IPS DF 6.9 (cell line): ENCODE measurements around the gene ADH1C.
"Not testable (repeated sequence)": the region's sequence is repeated elsewhere in the genome, so short reads cannot be mapped to it uniquely, and the experiment has no call there.

ENCODE experiments used
- DNase-seq: peaks from one replicate; pipeline ENCODE4 v3.0.0-alpha.2; 2013; ENCODE audit warnings: low read depth, low spot score
- H3K27ac ChIP-seq: one replicate; pipeline ENCODE4 v1.5.1; 2013; ENCODE audit warnings: low read length, control low read depth
- H3K27me3 ChIP-seq: 2 replicates; pipeline ENCODE4 v1.6.1; 2013; ENCODE audit warnings: mild to moderate bottlenecking, low read length; ENCODE audit not compliant: control insufficient read depth, insufficient read depth
- H3K36me3 ChIP-seq: 2 replicates; pipeline ENCODE4 v1.6.1; 2013; ENCODE audit warnings: low read length; ENCODE audit not compliant: control insufficient read depth, insufficient read depth
- H3K4me1 ChIP-seq: 2 replicates; pipeline ENCODE4 v1.6.1; 2013; ENCODE audit warnings: low read length; ENCODE audit not compliant: control insufficient read depth, insufficient read depth
- H3K4me3 ChIP-seq: 2 replicates; pipeline ENCODE4 v1.5.1; 2013; ENCODE audit warnings: mild to moderate bottlenecking, low read length
- H3K9me3 ChIP-seq: 2 replicates; pipeline ENCODE4 v1.6.1; 2013; ENCODE audit warnings: low read length, inconsistent platforms; ENCODE audit not compliant: control insufficient read depth, insufficient read depth
- WGBS: extraction: QIAGEN DNeasy Blood & Tissue Kit; methylation state at CpG from one replicate; pipeline ENCODE4 v1.1.7; 2013; ENCODE audit warnings: mixed read lengths, missing lambda C conversion rate; ENCODE audit not compliant: insufficient read length, insufficient coverage; 5-methylcytosine and 5-hydroxymethylcytosine counted together

ADH1C gene

DNA sequence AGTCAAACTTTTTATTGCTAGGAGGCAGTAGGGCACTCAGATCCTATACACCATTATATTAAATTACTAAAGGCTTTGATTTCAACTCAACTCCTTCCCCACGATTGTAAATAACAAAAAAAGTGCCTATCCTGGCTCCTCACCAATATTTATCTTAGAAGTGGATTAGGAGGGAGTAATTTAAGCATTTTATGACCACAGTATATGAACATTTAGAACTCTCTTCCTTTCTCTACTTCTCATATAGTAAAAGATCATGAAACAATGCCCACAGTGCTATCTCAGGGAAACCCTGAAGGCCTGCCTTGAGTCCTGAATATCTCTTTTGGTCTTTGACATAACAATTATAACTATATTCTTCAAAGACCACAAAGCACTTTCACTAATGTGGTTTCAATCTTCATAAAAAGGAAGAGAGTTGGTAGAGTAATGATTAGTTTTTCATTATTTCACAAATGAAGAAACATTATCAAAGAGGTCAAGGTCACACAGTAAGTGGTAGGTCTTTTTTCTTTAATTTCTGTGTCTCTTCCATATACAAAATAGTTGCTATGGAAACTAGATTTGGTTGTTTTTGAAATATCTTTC is 29.1 kb upstream of the ADH1C start:
- Histone ChIP-seq H3K4me3 (no peak overlapping the region), H3K27ac (no peak overlapping the region), H3K4me1 (no peaks in the 10 kb centered on the region), H3K27me3 (no peaks in the 10 kb centered on the region), H3K9me3 (no peaks in the 10 kb centered on the region), H3K36me3 (no peaks in the 10 kb centered on the region)
- DNase-seq, result no peak
- no CpG with 5 or more reads among the region's 1 CpG for WGBS

DNA sequence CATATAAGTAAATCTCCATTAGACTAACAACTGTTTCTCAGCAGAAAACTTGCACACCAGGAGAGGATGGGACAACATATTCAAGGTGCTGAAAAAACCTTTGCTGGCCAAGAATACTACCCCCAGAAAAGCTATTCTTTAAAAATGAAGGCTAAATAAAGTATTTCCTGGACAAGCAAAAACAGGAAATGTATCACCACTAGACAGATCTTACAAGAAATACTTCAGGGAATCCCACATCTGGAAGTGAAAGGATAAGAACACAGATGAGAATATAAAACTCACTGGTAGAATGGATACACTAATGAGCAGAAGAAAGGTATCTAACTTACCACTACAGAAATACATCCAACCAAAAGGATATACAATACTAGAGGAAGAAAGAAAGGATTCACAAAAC is 27.0 kb upstream of the ADH1C start:
- H3K27ac ChIP-seq, result no peak overlapping the region
- no peaks in the 10 kb centered on the region for H3K36me3 ChIP-seq
- H3K27me3 ChIP-seq, result no peaks in the 10 kb centered on the region
- H3K9me3 ChIP-seq, result no peaks in the 10 kb centered on the region
- no peaks in the 10 kb centered on the region for H3K4me1 ChIP-seq
- no peak overlapping the region for H3K4me3 ChIP-seq
- DNase-seq, result no peak

DNA sequence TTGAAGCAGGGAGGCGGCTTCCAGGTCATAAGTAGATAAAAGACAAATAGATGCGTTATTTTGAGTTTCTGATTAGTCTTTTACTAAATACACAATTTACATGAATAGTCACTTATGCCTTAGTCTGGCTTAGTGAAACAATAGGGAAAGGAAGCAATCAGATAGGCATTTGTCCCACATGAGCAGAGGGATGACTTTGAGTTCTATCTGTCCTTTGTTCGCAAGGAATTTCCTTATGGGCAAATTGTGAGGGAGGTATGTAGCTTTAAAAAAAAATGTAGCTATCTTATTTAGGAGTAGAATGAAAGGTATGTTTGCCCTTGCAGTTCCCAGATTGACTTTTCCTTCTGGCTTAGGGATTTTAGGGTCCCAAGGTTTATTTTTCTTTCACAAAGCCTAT is 26.3 kb upstream of the ADH1C start:
- no peak overlapping the region for H3K27ac ChIP-seq
- H3K4me1 ChIP-seq, result no peaks in the 10 kb centered on the region
- DNase-seq, result no peak
- H3K27me3 ChIP-seq, result no peaks in the 10 kb centered on the region
- no peak overlapping the region for H3K4me3 ChIP-seq
- WGBS, result no CpG with 5 or more reads among the region's 3 CpGs
- H3K36me3 ChIP-seq, result no peaks in the 10 kb centered on the region
- H3K9me3 ChIP-seq, result no peaks in the 10 kb centered on the region

DNA sequence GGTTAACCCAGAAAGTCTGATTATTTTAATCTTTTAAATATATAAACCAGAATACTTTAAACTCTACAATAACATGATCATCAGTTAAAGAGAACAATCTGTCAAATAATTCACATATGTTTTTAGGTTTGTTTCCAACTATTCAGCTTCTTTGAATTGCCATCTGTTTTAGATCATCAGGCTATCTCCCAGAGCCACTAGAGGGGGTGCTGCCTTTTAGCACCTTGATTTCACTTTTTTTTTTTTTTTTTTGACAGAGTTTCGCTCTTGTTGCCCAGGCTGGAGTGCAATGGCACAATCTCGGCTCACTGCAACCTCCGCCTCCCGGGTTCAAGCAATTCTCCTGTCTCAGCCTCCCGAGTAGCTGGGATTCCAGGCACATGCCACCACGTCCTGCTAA is 24.8 kb upstream of the ADH1C start:
- no CpG with 5 or more reads among the region's 6 CpGs for WGBS
- not testable (repeated sequence) for H3K9me3 ChIP-seq, H3K27me3 ChIP-seq, H3K4me3 ChIP-seq, H3K36me3 ChIP-seq, H3K27ac ChIP-seq, H3K4me1 ChIP-seq
- peak; percentile 4 for DNase-seq

DNA sequence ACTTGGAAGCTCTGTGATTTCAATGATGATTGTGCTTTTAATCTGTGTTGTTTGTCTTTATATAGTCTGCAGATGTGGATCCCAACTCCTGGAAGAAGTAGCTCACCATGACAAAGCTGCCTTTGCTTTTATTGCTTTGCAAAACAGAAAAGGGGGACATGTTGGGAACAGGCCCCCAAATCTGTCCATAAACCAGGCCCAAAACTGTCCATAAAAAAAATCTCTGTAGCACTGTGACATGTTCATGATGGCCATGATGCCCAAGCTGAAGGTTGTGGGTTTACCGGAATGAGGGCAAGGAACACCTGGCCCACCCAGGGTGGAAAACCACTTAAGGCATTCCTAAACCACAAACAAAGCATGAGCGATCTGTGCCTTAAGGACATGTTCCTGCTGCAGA is 19.9 kb upstream of the ADH1C start:
- H3K27ac ChIP-seq, H3K36me3 ChIP-seq, DNase-seq, H3K9me3 ChIP-seq, H3K27me3 ChIP-seq, H3K4me3 ChIP-seq, H3K4me1 ChIP-seq: not testable (repeated sequence)
- no CpG with 5 or more reads among the region's 2 CpGs for WGBS

DNA sequence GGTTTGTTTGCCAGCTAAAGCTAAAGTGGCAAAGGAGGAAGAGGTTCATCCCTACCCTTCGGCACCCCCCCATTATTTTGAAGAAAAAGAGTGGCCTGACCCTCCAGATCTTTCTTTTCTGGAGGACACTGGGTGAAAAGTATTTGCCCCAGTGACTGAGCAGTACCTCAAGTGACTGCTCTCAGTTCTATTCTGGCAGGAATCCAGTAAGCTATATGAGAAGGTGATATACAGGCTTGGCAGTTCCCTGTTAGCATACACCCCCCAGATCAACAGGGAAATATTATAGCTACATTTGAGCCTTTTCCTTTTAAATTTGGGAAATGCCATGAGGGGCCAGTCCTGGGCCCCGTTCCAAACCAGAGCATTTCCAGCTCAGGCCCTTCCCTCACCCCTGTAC is 15.3 kb upstream of the ADH1C start:
- not testable (repeated sequence) for H3K27me3 ChIP-seq, H3K9me3 ChIP-seq, H3K36me3 ChIP-seq, DNase-seq, H3K27ac ChIP-seq, H3K4me3 ChIP-seq, H3K4me1 ChIP-seq
- no CpG with 5 or more reads among the region's 2 CpGs for WGBS

DNA sequence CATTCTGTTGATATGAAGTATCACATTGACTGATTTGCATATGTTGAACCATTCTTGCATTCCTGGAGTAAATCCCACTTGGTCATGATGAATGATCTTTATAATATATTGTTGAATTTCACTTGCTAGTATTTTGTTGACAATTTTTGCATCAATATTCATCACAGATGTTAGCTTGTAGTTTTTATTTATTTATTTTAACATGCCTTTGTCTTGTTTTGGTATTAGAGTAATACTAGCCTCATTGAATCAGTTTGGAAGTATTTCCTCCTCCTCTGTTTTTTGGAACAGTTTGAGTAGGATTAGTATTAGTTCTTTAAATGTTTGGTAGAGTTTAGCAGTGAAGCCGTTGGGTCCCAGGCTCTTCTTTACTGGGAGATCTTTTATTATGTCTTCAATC is 13.9 kb upstream of the ADH1C start:
- Histone ChIP-seq H3K4me1 (no peaks in the 10 kb centered on the region), H3K36me3 (no peaks in the 10 kb centered on the region), H3K4me3 (no peak overlapping the region), H3K27ac (no peak overlapping the region), H3K27me3 (no peaks in the 10 kb centered on the region), H3K9me3 (no peaks in the 10 kb centered on the region)
- WGBS, result no CpG with 5 or more reads among the region's 1 CpG
- DNase-seq, result no peak

DNA sequence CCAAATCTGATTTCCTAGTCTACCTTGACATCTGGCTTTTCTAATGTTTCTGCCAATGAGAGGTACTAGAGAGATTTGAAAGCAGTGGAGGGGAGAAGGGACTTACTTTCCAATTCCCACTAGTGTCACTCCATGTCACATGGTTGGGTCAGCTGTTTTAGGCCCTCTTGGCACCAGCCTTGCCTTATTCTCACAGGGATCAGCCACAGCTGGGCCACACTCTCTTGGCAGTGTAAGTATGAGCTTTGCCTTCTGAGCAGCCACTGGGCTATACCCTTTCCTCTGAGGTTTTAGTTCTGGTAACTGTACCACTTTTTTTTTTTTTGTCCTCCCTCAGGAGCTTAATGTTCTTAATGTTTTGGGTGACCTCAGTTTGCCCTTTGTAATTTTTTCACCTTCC is 10.2 kb upstream of the ADH1C start:
- H3K4me3 ChIP-seq, result no peak overlapping the region
- no peaks in the 10 kb centered on the region; the same call in 1 of the 2 replicates for H3K36me3 ChIP-seq
- H3K9me3 ChIP-seq, result no peaks in the 10 kb centered on the region; the same call in 1 of the 2 replicates
- no peak overlapping the region for H3K27ac ChIP-seq
- DNase-seq, result no peak
- no peaks in the 10 kb centered on the region for H3K4me1 ChIP-seq
- no peaks in the 10 kb centered on the region for H3K27me3 ChIP-seq

DNA sequence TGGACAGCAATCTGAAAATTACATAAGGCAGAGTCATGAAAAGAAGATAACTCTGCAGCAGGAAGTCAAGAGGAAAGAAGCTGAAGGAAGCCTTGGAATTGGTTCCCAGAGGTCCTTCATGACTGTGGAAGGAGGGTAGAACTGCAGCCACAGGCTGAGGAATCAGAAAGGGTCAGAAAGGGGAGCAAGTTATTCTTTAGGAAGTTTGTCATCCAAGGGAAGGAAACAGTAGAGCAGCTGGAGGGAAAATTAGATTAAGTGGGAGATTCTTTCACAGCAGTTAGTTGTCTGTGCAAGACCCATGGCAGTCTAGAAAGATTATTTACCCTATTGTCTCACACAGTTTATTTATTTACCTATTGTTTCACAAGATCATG is 9.3 kb upstream of the ADH1C start:
- H3K4me3 ChIP-seq, result no peak overlapping the region
- DNase-seq, result no peak
- H3K9me3 ChIP-seq, result no peaks in the 10 kb centered on the region; the same call in 1 of the 2 replicates
- H3K36me3 ChIP-seq, result no peaks in the 10 kb centered on the region; the same call in 1 of the 2 replicates
- no peaks in the 10 kb centered on the region for H3K4me1 ChIP-seq
- no peaks in the 10 kb centered on the region for H3K27me3 ChIP-seq
- H3K27ac ChIP-seq, result no peak overlapping the region

DNA sequence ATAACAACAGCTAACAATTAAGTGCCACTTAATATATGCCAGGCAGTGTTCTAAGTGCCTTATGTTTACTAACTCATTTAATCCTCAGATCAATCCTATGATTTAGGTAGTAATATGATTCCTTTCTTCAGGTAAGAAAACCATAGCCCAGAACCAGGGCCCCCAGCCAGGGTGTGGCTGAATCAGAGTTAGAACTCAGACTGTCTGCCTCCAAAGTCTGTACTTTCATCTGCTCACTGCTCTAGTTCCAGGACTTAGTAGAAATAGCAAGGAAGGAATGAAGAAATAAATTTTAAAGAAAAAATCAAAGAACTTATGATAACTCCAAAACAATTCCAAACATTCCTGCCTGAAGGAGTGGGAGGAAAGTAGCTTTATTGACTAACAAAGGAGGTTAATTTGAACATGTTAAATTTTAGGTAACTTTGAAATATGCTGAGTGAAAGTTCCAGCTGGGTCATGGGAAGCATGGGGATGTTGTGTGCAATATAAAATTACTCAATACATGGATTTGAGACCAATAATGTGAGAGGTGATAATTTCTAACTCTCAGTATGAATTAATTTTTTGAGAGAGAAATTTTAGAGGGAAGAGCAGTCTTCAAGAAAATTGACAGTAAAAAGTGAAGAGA is 8.8 kb upstream of the ADH1C start:
- no peaks in the 10 kb centered on the region; the same call in 1 of the 2 replicates for H3K36me3 ChIP-seq
- no peaks in the 10 kb centered on the region; the same call in 1 of the 2 replicates for H3K9me3 ChIP-seq
- no peak overlapping the region for H3K4me3 ChIP-seq
- no peak overlapping the region for H3K27ac ChIP-seq
- no peaks in the 10 kb centered on the region for H3K27me3 ChIP-seq
- H3K4me1 ChIP-seq, result no peaks in the 10 kb centered on the region
- no peak for DNase-seq

DNA sequence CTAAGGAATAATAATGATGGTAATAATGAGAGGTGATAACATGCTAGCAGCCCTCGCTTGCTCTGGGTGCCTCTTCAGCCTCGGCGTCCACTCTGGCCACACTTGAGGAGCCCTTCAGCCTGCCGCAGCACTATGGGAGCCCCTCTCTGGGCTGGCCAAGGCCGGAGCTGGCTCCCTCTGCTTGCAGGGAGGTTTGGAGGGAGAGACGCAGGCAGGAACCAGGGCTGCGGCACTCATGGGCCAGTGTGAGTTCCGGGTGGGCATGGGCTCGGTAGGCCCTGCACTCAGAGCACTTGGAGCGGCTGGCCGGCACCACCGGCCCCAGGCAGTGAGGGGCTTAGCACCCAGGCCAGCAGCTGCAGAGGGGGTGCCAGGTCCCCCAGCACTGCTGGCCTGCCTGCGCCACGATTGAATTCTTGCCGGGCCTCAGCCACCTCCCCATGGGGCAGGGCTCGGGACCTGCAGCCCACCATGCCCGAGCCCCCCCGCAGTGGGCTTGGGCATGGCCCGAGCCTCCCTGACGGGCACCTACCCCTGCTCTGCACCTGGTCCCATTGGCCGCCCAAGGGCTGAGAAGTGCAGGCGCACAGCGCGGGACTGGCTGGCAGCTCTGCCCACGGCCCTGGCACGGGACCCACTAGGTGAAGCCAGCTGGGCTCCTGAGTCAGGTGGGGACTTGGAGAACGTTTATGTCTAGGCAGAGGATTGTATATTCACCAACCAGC is 7.1 kb upstream of the ADH1C start:
- no peak for DNase-seq
- Histone ChIP-seq H3K36me3 (no peaks in the 10 kb centered on the region; the same call in 1 of the 2 replicates), H3K4me1 (no peaks in the 10 kb centered on the region), H3K9me3 (no peaks in the 10 kb centered on the region; the same call in 1 of the 2 replicates), H3K4me3 (no peak overlapping the region), H3K27ac (no peak overlapping the region), H3K27me3 (no peaks in the 10 kb centered on the region)
- no CpG with 5 or more reads among the region's 27 CpGs for WGBS
